ENCODE data around the gene RBM39.
A peak's percentile ranks its signal among the peaks of the same experiment; 100 is the strongest.

RBM39 gene

GRCh38 chr20:35674921-35675320 is 67.1 kb downstream of the RBM39 start:
- no peak for DNase-seq (ENCODE audit: low read depth)

GRCh38 chr20:35673884-35674283 is 68.2 kb downstream of the RBM39 start:
- DNase-seq (ENCODE audit: low read depth): no peak

- no peak for DNase-seq (ENCODE audit: low read depth)
Measured at GRCh38 chr20:35669681-35670080, 72.4 kb downstream of the RBM39 start.

- DNase-seq (ENCODE audit: low read depth): no peak
Measured at GRCh38 chr20:35669221-35669620, 72.8 kb downstream of the RBM39 start.

GRCh38 chr20:35665949-35666288 is 76.1 kb downstream of the RBM39 start:
- no peak for DNase-seq (ENCODE audit: low read depth)

GRCh38 chr20:35664466-35665206 is 77.4 kb downstream of the RBM39 start, which contains the start of the genes CPNE1 and RBM12:
Gene CPNE1, minus strand, starts transcription at chr20:35664900. Its CDS starts 31,977 bp downstream, at chr20:35632923.
Gene RBM12, minus strand, starts transcription at chr20:35664900. Its CDS starts 9,578 bp downstream, at chr20:35655322.
- DNase-seq (ENCODE audit: low read depth): peak; percentile 90

- peak; percentile 47 for DNase-seq (ENCODE audit: low read depth)
Measured at GRCh38 chr20:35663516-35664465, 78.3 kb downstream of the RBM39 start.

GRCh38 chr20:35662551-35662950 is 79.5 kb downstream of the RBM39 start:
- no peak for DNase-seq (ENCODE audit: low read depth)

- DNase-seq (ENCODE audit: low read depth): no peak
Measured at GRCh38 chr20:35661908-35662307, 80.2 kb downstream of the RBM39 start.

- no peak for DNase-seq (ENCODE audit: low read depth)
Measured at GRCh38 chr20:35661053-35661452, 81.0 kb downstream of the RBM39 start.

- DNase-seq (ENCODE audit: low read depth): no peak
Measured at GRCh38 chr20:35660122-35660937, 81.7 kb downstream of the RBM39 start.

- no peak for DNase-seq (ENCODE audit: low read depth)
Measured at GRCh38 chr20:35657271-35657670, 84.8 kb downstream of the RBM39 start.

- no peak for DNase-seq (ENCODE audit: low read depth)
Measured at GRCh38 chr20:35654415-35654814, 87.6 kb downstream of the RBM39 start.

GRCh38 chr20:35653893-35654292 is 88.2 kb downstream of the RBM39 start:
- DNase-seq (ENCODE audit: low read depth): no peak
